ENCODE measurements around the gene CFAP69.
A peak's percentile ranks its signal among the peaks of the same experiment; 100 is the strongest.
"Not testable (repeated sequence)": the region's sequence is repeated elsewhere in the genome, so short reads cannot be mapped to it uniquely, and the experiment has no call there.

The CFAP69 gene

DNA sequence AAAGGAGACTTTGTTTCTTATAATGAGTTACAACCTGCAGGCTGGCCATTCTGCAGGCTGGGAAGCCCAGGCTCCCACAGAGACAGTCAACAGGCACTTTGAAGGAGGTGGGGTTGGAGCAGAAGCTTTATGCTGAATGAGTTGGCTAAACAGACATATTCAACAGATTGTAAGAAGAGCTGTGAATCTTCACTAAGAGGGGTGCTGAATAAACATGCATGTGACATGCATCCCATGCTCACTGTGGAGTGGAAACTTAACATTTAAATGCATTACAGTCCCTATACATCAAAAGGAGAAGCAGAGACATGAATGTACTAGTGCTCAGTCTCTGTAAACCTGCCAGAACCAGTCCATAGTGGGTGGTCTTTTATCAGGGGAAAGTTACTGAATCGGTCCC lies 1.4 kb upstream of the CFAP69 start:
- Histone ChIP-seq H3K4me3 (ENCODE audit: low read depth in 1 of 2, low read length in 2 of 2) (no peak overlapping the region), H3K27ac (ENCODE audit: low read depth, low read length) (no peak overlapping the region)

DNA sequence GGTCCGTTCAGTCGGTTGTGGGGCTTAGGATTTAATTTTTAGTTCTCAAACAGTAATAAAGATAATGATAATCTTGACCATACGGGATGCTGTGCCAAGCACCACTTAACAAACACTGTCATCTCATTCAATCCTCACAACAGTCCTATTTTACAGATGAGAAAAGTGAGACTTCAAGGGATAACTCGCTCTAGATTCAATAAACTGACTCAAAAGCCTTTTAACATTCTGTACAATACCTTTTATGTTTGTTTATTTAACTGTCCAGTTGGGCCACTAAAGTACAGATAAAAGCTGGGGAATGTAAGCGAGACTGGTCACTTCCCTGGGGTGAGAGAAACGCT lies 437 bp upstream of the CFAP69 start:
- Histone ChIP-seq H3K4me3 (ENCODE audit: low read depth in 1 of 2, low read length in 2 of 2) (peak overlapping the region; percentile 94 to 96), H3K27me3 (ENCODE audit: control insufficient read depth in 1 of 2, insufficient read depth in 2 of 2, low read length in 2 of 2) (no peaks in the 10 kb centered on the region), H3K9ac (ENCODE audit: low read depth in 1 of 2, low read length in 2 of 2) (peak overlapping the region; percentile 83 to 84), H3K36me3 (ENCODE audit: control insufficient read depth in 1 of 2, insufficient read depth in 2 of 2, low read length in 2 of 2) (no peaks in the 10 kb centered on the region), H3K4me1 (ENCODE audit: control insufficient read depth in 1 of 2, insufficient read depth in 2 of 2, low read length in 2 of 2) (peaks cover 19 to 24% of the 10 kb centered on the region in 2 donors), H3K9me3 (ENCODE audit: control insufficient read depth in 1 of 2, low read length in 2 of 2) (no peaks in the 10 kb centered on the region), H3K27ac (ENCODE audit: low read depth, low read length) (no peak overlapping the region)

More for the DNA sequence above, 1.4 kb upstream of the CFAP69 start:
- H3K9ac ChIP-seq (ENCODE audit: low read depth in 1 of 2, low read length in 2 of 2) = no peak overlapping the region
- H3K9me3 ChIP-seq (ENCODE audit: control insufficient read depth in 1 of 2, low read length in 2 of 2) = no peaks in the 10 kb centered on the region
- no peaks in the 10 kb centered on the region for H3K27me3 ChIP-seq (ENCODE audit: control insufficient read depth in 1 of 2, insufficient read depth in 2 of 2, low read length in 2 of 2)
- H3K36me3 ChIP-seq (ENCODE audit: control insufficient read depth in 1 of 2, insufficient read depth in 2 of 2, low read length in 2 of 2) = no peaks in the 10 kb centered on the region
- peaks cover 26 to 28% of the 10 kb centered on the region in 2 donors for H3K4me1 ChIP-seq (ENCODE audit: control insufficient read depth in 1 of 2, insufficient read depth in 2 of 2, low read length in 2 of 2)

DNA sequence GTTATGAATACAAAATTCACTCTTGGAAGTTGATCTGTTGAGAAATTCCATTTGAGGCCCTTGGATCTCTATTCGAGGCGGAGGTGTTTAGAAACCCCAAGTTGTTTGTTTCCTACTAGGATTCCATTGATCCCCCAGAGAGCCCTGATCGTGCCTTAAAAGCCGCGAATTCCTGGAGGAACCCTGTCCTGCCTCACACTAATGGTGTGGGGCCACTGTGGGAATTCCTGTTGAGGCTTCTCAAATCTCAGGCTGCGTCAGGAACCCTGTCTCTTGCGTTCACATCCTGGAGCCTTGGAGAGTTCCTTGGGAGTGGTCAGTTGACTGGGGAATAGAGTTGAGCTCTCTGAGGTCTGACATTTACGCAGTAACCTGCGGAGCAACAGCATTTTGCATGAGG lies 1.2 kb downstream of the CFAP69 start:
- Histone ChIP-seq H3K4me1 (ENCODE audit: control insufficient read depth in 1 of 2, insufficient read depth in 2 of 2, low read length in 2 of 2) (peaks cover 15 to 24% of the 10 kb centered on the region in 2 donors), H3K9me3 (ENCODE audit: control insufficient read depth in 1 of 2, low read length in 2 of 2) (no peaks in the 10 kb centered on the region), H3K27ac (ENCODE audit: low read depth, low read length) (no peak overlapping the region), H3K36me3 (ENCODE audit: control insufficient read depth in 1 of 2, insufficient read depth in 2 of 2, low read length in 2 of 2) (no peaks in the 10 kb centered on the region), H3K4me3 (ENCODE audit: low read depth in 1 of 2, low read length in 2 of 2) (peak overlapping the region; percentile 94 to 96), H3K9ac (ENCODE audit: low read depth in 1 of 2, low read length in 2 of 2) (peak overlapping the region in 1 of 2 donors; percentile 83), H3K27me3 (ENCODE audit: control insufficient read depth in 1 of 2, insufficient read depth in 2 of 2, low read length in 2 of 2) (no peaks in the 10 kb centered on the region)

DNA sequence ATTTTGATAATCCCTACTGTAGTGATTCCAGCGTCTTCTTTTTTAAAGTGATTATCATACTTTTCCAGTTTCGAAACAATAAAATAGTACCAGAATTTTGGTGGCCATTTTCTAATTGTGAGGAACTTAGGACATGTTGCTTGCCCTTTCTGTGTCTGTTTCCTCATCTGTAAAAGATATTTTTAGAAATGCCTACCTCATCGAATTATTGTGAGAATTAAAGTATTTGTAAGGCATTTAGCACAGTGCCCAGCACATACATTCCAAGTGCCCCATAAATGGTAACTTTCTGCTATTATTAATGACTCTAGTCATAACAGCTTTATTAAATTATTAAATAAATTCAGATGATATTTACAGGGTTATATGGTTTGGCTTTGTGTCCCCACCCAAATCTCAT lies 3.7 kb downstream of the CFAP69 start:
- Histone ChIP-seq H3K27me3 (ENCODE audit: control insufficient read depth in 1 of 2, insufficient read depth in 2 of 2, low read length in 2 of 2) (no peaks in the 10 kb centered on the region), H3K4me3 (ENCODE audit: low read depth in 1 of 2, low read length in 2 of 2) (no peak overlapping the region), H3K27ac (ENCODE audit: low read depth, low read length) (no peak overlapping the region), H3K36me3 (ENCODE audit: control insufficient read depth in 1 of 2, insufficient read depth in 2 of 2, low read length in 2 of 2) (no peaks in the 10 kb centered on the region), H3K9me3 (ENCODE audit: control insufficient read depth in 1 of 2, low read length in 2 of 2) (no peaks in the 10 kb centered on the region), H3K9ac (ENCODE audit: low read depth in 1 of 2, low read length in 2 of 2) (no peak overlapping the region), H3K4me1 (ENCODE audit: control insufficient read depth in 1 of 2, insufficient read depth in 2 of 2, low read length in 2 of 2) (peaks cover 5 to 18% of the 10 kb centered on the region in 2 donors)

DNA sequence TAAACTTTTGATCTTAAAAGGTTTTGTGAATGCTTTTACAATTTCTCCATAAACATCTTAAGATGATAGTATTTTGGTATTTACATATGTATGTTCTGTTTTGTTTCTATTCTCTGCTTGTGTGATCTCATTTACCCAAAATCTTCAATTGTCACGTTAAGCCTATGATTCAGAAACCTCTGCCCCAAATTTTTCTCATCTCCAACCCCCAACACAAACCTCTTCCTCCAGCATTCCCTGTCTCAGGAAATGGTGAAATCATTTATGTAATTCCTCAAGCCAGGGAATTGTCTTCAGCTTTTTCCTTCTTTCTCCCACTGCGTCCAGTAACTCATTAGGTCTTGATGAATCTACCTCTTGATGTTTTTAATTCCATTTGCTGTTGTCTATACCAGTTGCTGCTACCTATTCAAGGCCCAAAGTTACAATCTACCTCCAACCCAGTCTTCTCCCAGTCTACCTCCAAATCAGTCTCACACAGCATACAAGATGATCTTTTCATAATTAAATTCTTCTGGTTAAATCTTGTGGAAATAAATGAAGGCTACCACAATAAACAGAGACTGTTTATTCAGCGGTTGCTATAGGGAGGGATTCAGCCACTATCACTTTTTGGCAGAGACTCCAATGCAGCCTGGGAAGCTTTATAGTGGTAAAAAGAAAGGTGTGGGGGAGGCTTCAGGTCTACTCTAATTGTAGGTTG lies 5.8 kb downstream of the CFAP69 start:
- no peaks in the 10 kb centered on the region for H3K36me3 ChIP-seq (ENCODE audit: control insufficient read depth in 1 of 2, insufficient read depth in 2 of 2, low read length in 2 of 2)
- no peak overlapping the region for H3K9ac ChIP-seq (ENCODE audit: low read depth in 1 of 2, low read length in 2 of 2)
- H3K4me3 ChIP-seq (ENCODE audit: low read depth in 1 of 2, low read length in 2 of 2) = no peak overlapping the region
- H3K27ac ChIP-seq (ENCODE audit: low read depth, low read length) = no peak overlapping the region
- no peaks in the 10 kb centered on the region for H3K27me3 ChIP-seq (ENCODE audit: control insufficient read depth in 1 of 2, insufficient read depth in 2 of 2, low read length in 2 of 2)
- peaks cover 5 to 7% of the 10 kb centered on the region in 2 donors for H3K4me1 ChIP-seq (ENCODE audit: control insufficient read depth in 1 of 2, insufficient read depth in 2 of 2, low read length in 2 of 2)
- no peaks in the 10 kb centered on the region for H3K9me3 ChIP-seq (ENCODE audit: control insufficient read depth in 1 of 2, low read length in 2 of 2)

DNA sequence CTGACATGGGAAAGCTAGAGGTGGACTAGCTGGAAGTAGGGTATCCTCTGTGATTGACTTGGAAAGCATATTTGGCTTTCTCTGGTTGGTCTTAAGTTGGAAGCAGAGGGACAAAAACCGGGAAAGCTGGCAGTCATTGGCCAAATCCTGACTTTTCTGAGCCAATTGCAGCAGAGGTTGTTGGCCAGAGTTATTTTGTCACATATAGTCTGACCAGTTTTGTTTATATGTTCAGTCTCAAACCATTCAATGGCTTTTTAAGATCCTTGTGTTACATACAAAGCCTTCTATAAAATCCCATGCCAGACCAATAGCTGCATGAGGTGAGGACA lies 6.3 kb downstream of the CFAP69 start:
- H3K4me3 ChIP-seq (ENCODE audit: low read depth in 1 of 2, low read length in 2 of 2) = no peak overlapping the region
- H3K27ac ChIP-seq (ENCODE audit: low read depth, low read length) = no peak overlapping the region
- no peak overlapping the region for H3K9ac ChIP-seq (ENCODE audit: low read depth in 1 of 2, low read length in 2 of 2)
- H3K9me3 ChIP-seq (ENCODE audit: control insufficient read depth in 1 of 2, low read length in 2 of 2) = no peaks in the 10 kb centered on the region
- H3K4me1 ChIP-seq (ENCODE audit: control insufficient read depth in 1 of 2, insufficient read depth in 2 of 2, low read length in 2 of 2) = peaks cover 3 to 4% of the 10 kb centered on the region in 2 donors
- H3K27me3 ChIP-seq (ENCODE audit: control insufficient read depth in 1 of 2, insufficient read depth in 2 of 2, low read length in 2 of 2) = no peaks in the 10 kb centered on the region
- H3K36me3 ChIP-seq (ENCODE audit: control insufficient read depth in 1 of 2, insufficient read depth in 2 of 2, low read length in 2 of 2) = no peaks in the 10 kb centered on the region

DNA sequence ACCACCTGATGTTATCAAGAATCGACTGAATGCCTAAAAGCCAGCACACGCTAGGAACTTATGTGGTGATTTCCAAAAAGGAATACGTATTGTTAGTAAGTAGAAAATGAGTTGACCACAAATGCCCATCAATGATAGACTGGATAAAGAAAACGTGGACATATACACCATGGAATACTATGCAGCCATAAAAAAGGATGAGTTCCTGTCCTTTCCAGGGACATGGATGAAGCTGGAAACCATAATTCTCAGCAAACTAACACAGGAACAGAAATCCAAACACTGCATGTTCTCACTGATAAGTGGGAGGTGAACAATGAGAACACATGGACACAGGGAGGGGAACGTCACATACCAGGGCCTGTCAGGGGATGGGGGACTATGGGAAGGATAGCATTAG lies 11.0 kb downstream of the CFAP69 start:
- not testable (repeated sequence) for H3K9ac ChIP-seq (ENCODE audit: low read depth in 1 of 2, low read length in 2 of 2); H3K27ac ChIP-seq (ENCODE audit: low read depth, low read length); H3K4me3 ChIP-seq (ENCODE audit: low read depth in 1 of 2, low read length in 2 of 2); H3K27me3 ChIP-seq (ENCODE audit: control insufficient read depth in 1 of 2, insufficient read depth in 2 of 2, low read length in 2 of 2); H3K4me1 ChIP-seq (ENCODE audit: control insufficient read depth in 1 of 2, insufficient read depth in 2 of 2, low read length in 2 of 2); H3K9me3 ChIP-seq (ENCODE audit: control insufficient read depth in 1 of 2, low read length in 2 of 2); H3K36me3 ChIP-seq (ENCODE audit: control insufficient read depth in 1 of 2, insufficient read depth in 2 of 2, low read length in 2 of 2)

DNA sequence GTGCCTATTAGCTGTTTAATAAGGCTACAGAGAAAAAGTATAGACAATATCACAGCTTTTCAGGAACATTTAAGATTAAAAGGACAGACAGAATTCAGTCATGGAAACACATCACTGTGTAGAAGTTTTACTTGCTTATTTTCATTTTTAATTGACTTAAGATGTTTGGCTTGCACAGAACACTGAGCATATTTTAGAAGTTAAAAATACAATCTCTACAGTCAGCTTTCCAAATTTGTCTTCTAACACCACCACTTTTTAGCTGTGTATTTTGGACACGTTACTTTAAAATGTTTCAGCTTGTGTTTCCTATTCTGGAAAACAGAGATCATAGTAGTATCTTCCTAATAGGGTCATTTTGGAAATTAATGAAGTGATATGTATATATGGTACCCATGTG lies 11.8 kb downstream of the CFAP69 start:
- Histone ChIP-seq H3K4me1 (ENCODE audit: control insufficient read depth in 1 of 2, insufficient read depth in 2 of 2, low read length in 2 of 2) (no peaks in the 10 kb centered on the region), H3K27me3 (ENCODE audit: control insufficient read depth in 1 of 2, insufficient read depth in 2 of 2, low read length in 2 of 2) (no peaks in the 10 kb centered on the region), H3K27ac (ENCODE audit: low read depth, low read length) (no peak overlapping the region), H3K9ac (ENCODE audit: low read depth in 1 of 2, low read length in 2 of 2) (no peak overlapping the region), H3K9me3 (ENCODE audit: control insufficient read depth in 1 of 2, low read length in 2 of 2) (no peaks in the 10 kb centered on the region), H3K36me3 (ENCODE audit: control insufficient read depth in 1 of 2, insufficient read depth in 2 of 2, low read length in 2 of 2) (no peaks in the 10 kb centered on the region), H3K4me3 (ENCODE audit: low read depth in 1 of 2, low read length in 2 of 2) (no peak overlapping the region)

DNA sequence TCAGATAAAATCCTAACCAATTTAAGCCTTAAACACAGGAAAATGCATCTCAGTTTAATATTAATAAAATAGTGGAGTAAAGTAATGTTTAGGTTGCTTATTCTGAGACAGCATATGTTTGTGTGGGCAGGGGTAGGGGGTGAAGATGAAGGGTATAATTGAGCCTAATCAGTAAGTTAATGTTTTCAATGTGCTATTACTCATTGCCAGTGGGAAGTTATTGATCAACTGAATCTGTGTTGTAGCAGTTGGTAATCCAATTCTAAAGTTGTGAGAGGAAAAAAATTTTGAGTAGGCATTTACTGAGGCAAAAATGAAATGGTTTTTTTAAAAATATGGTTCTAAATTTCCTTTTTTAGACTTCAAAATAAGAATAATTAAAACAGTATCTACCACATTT lies 16.5 kb downstream of the CFAP69 start:
- Histone ChIP-seq H3K4me3 (ENCODE audit: low read depth in 1 of 2, low read length in 2 of 2) (no peak overlapping the region), H3K9ac (ENCODE audit: low read depth in 1 of 2, low read length in 2 of 2) (no peak overlapping the region), H3K4me1 (ENCODE audit: control insufficient read depth in 1 of 2, insufficient read depth in 2 of 2, low read length in 2 of 2) (no peaks in the 10 kb centered on the region), H3K27ac (ENCODE audit: low read depth, low read length) (no peak overlapping the region), H3K9me3 (ENCODE audit: control insufficient read depth in 1 of 2, low read length in 2 of 2) (no peaks in the 10 kb centered on the region), H3K36me3 (ENCODE audit: control insufficient read depth in 1 of 2, insufficient read depth in 2 of 2, low read length in 2 of 2) (no peaks in the 10 kb centered on the region), H3K27me3 (ENCODE audit: control insufficient read depth in 1 of 2, insufficient read depth in 2 of 2, low read length in 2 of 2) (no peaks in the 10 kb centered on the region)

DNA sequence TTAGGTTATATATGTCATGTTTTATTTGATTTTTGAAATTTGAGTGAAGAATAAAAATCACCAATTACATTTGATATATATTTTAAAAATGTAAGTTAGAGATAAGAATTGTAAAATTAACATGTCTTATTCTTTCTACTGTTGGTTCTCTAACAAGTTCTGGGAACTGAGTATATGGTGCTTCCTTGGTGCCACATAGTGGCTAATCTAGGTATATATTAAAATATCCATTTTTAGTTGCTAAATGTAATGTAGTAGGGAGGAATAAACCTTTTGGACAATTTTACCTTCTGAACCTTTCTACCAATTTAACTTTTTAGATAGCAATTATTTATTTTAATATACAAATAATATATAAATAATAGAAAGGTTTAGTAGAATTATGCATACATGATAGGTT lies 17.5 kb downstream of the CFAP69 start:
- Histone ChIP-seq H3K36me3 (ENCODE audit: control insufficient read depth in 1 of 2, insufficient read depth in 2 of 2, low read length in 2 of 2) (no peaks in the 10 kb centered on the region), H3K9me3 (ENCODE audit: control insufficient read depth in 1 of 2, low read length in 2 of 2) (no peaks in the 10 kb centered on the region), H3K27ac (ENCODE audit: low read depth, low read length) (no peak overlapping the region), H3K4me1 (ENCODE audit: control insufficient read depth in 1 of 2, insufficient read depth in 2 of 2, low read length in 2 of 2) (peaks cover 4 to 7% of the 10 kb centered on the region in 2 donors), H3K27me3 (ENCODE audit: control insufficient read depth in 1 of 2, insufficient read depth in 2 of 2, low read length in 2 of 2) (no peaks in the 10 kb centered on the region), H3K9ac (ENCODE audit: low read depth in 1 of 2, low read length in 2 of 2) (no peak overlapping the region), H3K4me3 (ENCODE audit: low read depth in 1 of 2, low read length in 2 of 2) (no peak overlapping the region)

DNA sequence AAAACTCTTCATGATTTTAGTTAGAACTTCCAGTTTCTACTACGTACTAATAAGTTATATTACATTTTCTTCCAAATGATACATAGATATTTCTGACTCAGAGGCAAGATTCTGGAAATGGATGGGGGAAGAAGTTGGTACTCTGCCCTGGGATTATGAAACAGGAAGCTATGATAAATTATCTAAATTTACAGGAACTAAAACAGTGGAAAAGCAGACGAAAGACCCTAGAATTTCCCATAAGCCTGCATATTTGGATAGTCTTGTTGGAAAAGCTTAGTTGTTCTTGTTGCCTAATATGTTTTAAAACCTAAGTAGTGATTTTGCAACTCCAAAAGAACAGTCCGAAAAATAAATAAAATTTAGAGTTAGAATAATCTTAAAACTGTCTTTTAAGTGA lies 21.8 kb downstream of the CFAP69 start:
- Histone ChIP-seq H3K36me3 (ENCODE audit: control insufficient read depth in 1 of 2, insufficient read depth in 2 of 2, low read length in 2 of 2) (no peaks in the 10 kb centered on the region), H3K9me3 (ENCODE audit: control insufficient read depth in 1 of 2, low read length in 2 of 2) (no peaks in the 10 kb centered on the region), H3K9ac (ENCODE audit: low read depth in 1 of 2, low read length in 2 of 2) (no peak overlapping the region), H3K4me3 (ENCODE audit: low read depth in 1 of 2, low read length in 2 of 2) (no peak overlapping the region), H3K4me1 (ENCODE audit: control insufficient read depth in 1 of 2, insufficient read depth in 2 of 2, low read length in 2 of 2) (peaks cover 8 to 11% of the 10 kb centered on the region in 2 donors), H3K27me3 (ENCODE audit: control insufficient read depth in 1 of 2, insufficient read depth in 2 of 2, low read length in 2 of 2) (no peaks in the 10 kb centered on the region), H3K27ac (ENCODE audit: low read depth, low read length) (no peak overlapping the region)

Data from duodenal mucosa (tissue), 2 donors.